Panc1 (cell line): ENCODE results near the gene POLG. TPM values are rescaled to one million over a fixed set of nuclear protein-coding genes. Genes with fewer than 3 reads are reported as not detected.
A peak's percentile ranks its signal among the peaks of the same experiment; 100 is the strongest.

Source experiments
- ATAC-seq: fragments of 200-7000 bp; cut with Tn5 transposase; 2 replicates; pipeline ENCODE4 v1.9.1; 2020; ENCODE audit warnings: mild to moderate bottlenecking, moderate library complexity
- BruUV-seq: library from RNA; stranded (reverse); fragments of 400-500 nt; replicated peaks from 2 replicates; lab custom pipeline; 2021; lab: Mats Ljungman, UMichigan
- CTCF ChIA-PET: fragments of 300-600 bp; sonication (Branson Sonifier 250); formaldehyde crosslinking; loops from one replicate; lab custom pipeline; 2022; ENCODE audit warnings: antibody characterized with exemption; lab: Charles Lee
- POLR2A ChIA-PET: fragments of 300-600 bp; sonication (Branson Sonifier 250); formaldehyde crosslinking; loops from one replicate; lab custom pipeline; 2022; ENCODE audit warnings: antibody characterized with exemption; lab: Charles Lee
- DNase-seq: peaks from one replicate; pipeline ENCODE4 v3.0.0-alpha.2; 2010; ENCODE audit warnings: low read depth, low spot score
- H3K27ac ChIP-seq: 2 replicates; pipeline ENCODE4 v1.5.1; 2011; ENCODE audit warnings: mild to moderate bottlenecking, low read length, inconsistent platforms
- H3K27me3 ChIP-seq: fragments of 200-500 bp; sonication (Bioruptor generic); 2 replicates; pipeline ENCODE4 v1.6.0; 2014; ENCODE audit warnings: low read length, inconsistent platforms; ENCODE audit not compliant: control insufficient read depth, insufficient read depth
- H3K36me3 ChIP-seq: fragments of 200-500 bp; sonication (Bioruptor generic); 2 replicates; pipeline ENCODE4 v1.5.1; 2014; ENCODE audit warnings: inconsistent platforms, mild to moderate bottlenecking, low read length, moderate library complexity; ENCODE audit not compliant: control insufficient read depth, insufficient read depth
- H3K4me1 ChIP-seq: 2 replicates; pipeline ENCODE4 v1.5.1; 2011; ENCODE audit warnings: inconsistent platforms, mild to moderate bottlenecking, low read length, moderate library complexity; ENCODE audit not compliant: control insufficient read depth, insufficient read depth
- H3K4me3 ChIP-seq, 2 experiments: 2 replicates each; pipeline ENCODE4 v1.5.1; 2011 to 2012; ENCODE audit warnings: low read depth in 2 of 2, low read length in 2 of 2, mild to moderate bottlenecking in 2 of 2, inconsistent platforms in 1 of 2, moderate library complexity in 1 of 2
- H3K9me3 ChIP-seq: fragments of 200-500 bp; sonication (Bioruptor generic); 2 replicates; pipeline ENCODE4 v1.5.1; 2014; ENCODE audit warnings: low read depth, mild to moderate bottlenecking, inconsistent platforms, low read length, moderate library complexity; ENCODE audit not compliant: control insufficient read depth, insufficient read depth
- CTCF ChIP-seq: fragments of 450-650 bp; IDR thresholded peaks from 2 replicates; pipeline ENCODE4 v1.5.1; 2017; ENCODE audit warnings: mild to moderate bottlenecking
- POLR2AphosphoS5 ChIP-seq: IDR thresholded peaks from 2 replicates; pipeline ENCODE4 v1.6.1; 2012; ENCODE audit warnings: mild to moderate bottlenecking, low read depth, low read length, moderate library complexity
- REST ChIP-seq, 2 experiments: IDR thresholded peaks; 2 replicates each; pipeline ENCODE4 v1.6.1; 2011 to 2012; ENCODE audit warnings: low read depth in 2 of 2, control low read depth in 1 of 2, low read length in 1 of 2, mild to moderate bottlenecking in 1 of 2, moderate library complexity in 1 of 2; ENCODE audit not compliant: insufficient read depth in 1 of 2
- SIN3A ChIP-seq: IDR thresholded peaks from 2 replicates; pipeline ENCODE4 v1.6.1; 2012; ENCODE audit warnings: low read depth, mild to moderate bottlenecking, low read length, moderate library complexity, borderline replicate concordance; ENCODE audit not compliant: insufficient read depth
- TCF7L2 ChIP-seq: IDR thresholded peaks from 2 replicates; pipeline ENCODE4 v1.6.1; 2011; ENCODE audit warnings: mild to moderate bottlenecking, low read depth, low read length, inconsistent platforms
- in situ Hi-C: cut with HindIII; loops from 2 replicates; pipeline ENCODE4 v1.10.0; 2016; ENCODE audit warnings: low sequenced_read_pairs, low pct_unique_long_range_greater_than_20kb
- intact Hi-C: fragments of 100-400 bp; cut with micrococcal nuclease; formaldehyde crosslinking; loops from one replicate; pipeline ENCODE4 v1.10.0; 2022; ENCODE audit not compliant: unreplicated experiment
- total RNA-seq: library from RNA; stranded (reverse); gene quantifications from one replicate; pipeline ENCODE4 v1.2.1, GENCODE V29; 2021; ENCODE audit not compliant: unreplicated experiment

POLG gene
- total RNA-seq, 1 experiment from 2014 or later = 95.2 TPM

GRCh38 chr15:89326316-89326715, 8.3 kb downstream of the POLG start:
- ChIA-PET POLR2A (no interaction called here), CTCF (no interaction called here)
- in situ Hi-C loops (no loop called here), intact Hi-C loops (no loop called here)
- ATAC-seq (peak; percentile 27; the same call in 1 of the 2 replicates), DNase-seq (no peak)
- Histone ChIP-seq H3K27me3 (no peaks in the 10 kb centered on the region), H3K4me3 (no peak overlapping the region), H3K27ac (no peak overlapping the region), H3K4me1 (peaks cover 4% of the 10 kb centered on the region; the same call in 1 of the 2 replicates), H3K9me3 (no peaks in the 10 kb centered on the region), H3K36me3 (peaks cover 43% of the 10 kb centered on the region)
- TF ChIP-seq CTCF (no peak), POLR2AphosphoS5 (no peak), SIN3A (no peak), REST (IDR thresholded peaks at IDR 0.05; ENCODE audit: insufficient read depth in 1 of 2, low read depth in 2 of 2, low read length in 1 of 2) (no peak), TCF7L2 (no peak)
- no TSS peak for BruUV-seq

GRCh38 chr15:89325039-89325803, 9.4 kb downstream of the POLG start:
- peaks cover 36% of the 10 kb centered on the region for H3K36me3 ChIP-seq
- no peak overlapping the region for H3K27ac ChIP-seq
- H3K4me1 ChIP-seq = no peaks in the 10 kb centered on the region
- DNase-seq (no peak), ATAC-seq (no peak)
- in situ Hi-C loops (no loop called here), intact Hi-C loops (no loop called here)
- ChIA-PET CTCF (interaction anchor here (0.5 kb wide), 1 partner anchor 34 kb away, joined by 6 read pairs; no protein-coding TSS in a partner anchor), POLR2A (no interaction called here)
- no TSS peak for BruUV-seq
- no peaks in the 10 kb centered on the region for H3K9me3 ChIP-seq
- H3K4me3 ChIP-seq = no peak overlapping the region
- no peaks in the 10 kb centered on the region for H3K27me3 ChIP-seq
- TF ChIP-seq CTCF = no peak
- no peak for TF ChIP-seq REST (IDR thresholded peaks at IDR 0.05; ENCODE audit: insufficient read depth in 1 of 2, low read depth in 2 of 2, low read length in 1 of 2)
- no peak for TF ChIP-seq TCF7L2
- TF ChIP-seq SIN3A = no peak
- no peak for TF ChIP-seq POLR2AphosphoS5
